SK-N-MC (cell line): ENCODE measurements around the gene SLC4A1.

Experiments used
- FOXP2 ChIP-seq: optimal IDR thresholded peaks from 2 replicates; pipeline ENCODE3; 2011; ENCODE audit warnings: mild to moderate bottlenecking, moderate library complexity; ENCODE audit not compliant: insufficient read depth; ENCODE audit errors: extremely low read length, control extremely low read depth
- POLR2AphosphoS5 ChIP-seq: IDR thresholded peaks from 2 replicates; pipeline ENCODE4 v1.6.1; 2012; ENCODE audit warnings: mild to moderate bottlenecking, low read depth, low read length, borderline replicate concordance

- 0 out of 2 replicates have a peak, but pooled peaks have one; percentile 2 for TF ChIP-seq POLR2AphosphoS5
- TF ChIP-seq FOXP2, result no peak
Observed at GRCh38 chr17:44219616-44220212, 48.2 kb downstream of the SLC4A1 start, which contains the start of gene UBTF.
